Liver (tissue), 9 donors: ENCODE results near the gene AXIN2. TPM values are rescaled to one million over a fixed set of nuclear protein-coding genes. Genes with fewer than 3 reads are reported as not detected.
A peak's percentile ranks its signal among the peaks of the same experiment; 100 is the strongest.

Experiments
- DNase-seq: peaks from one replicate; pipeline ENCODE4 v3.0.0-alpha.2; 2017; ENCODE audit warnings: low spot score
- H3K27ac ChIP-seq, 2 donors: one replicate each; pipeline ENCODE4 v1.7.0; 2013; ENCODE audit warnings: inconsistent platforms in 2 of 2, low read length in 2 of 2, control low read depth in 1 of 2, low read depth in 1 of 2, mild to moderate bottlenecking in 1 of 2
- H3K27me3 ChIP-seq, 4 donors: one replicate each; pipeline versions ENCODE4 v1.6.1 to v1.7.0; 2013; ENCODE audit warnings: low read length in 3 of 4, inconsistent platforms in 1 of 4, mild to moderate bottlenecking in 1 of 4, moderate library complexity in 1 of 4; ENCODE audit not compliant: control insufficient read depth in 4 of 4, insufficient read depth in 4 of 4
- H3K36me3 ChIP-seq, 4 donors: one replicate each; pipeline versions ENCODE4 v1.6.1 to v1.7.0; 2013; ENCODE audit warnings: low read length in 3 of 4, mild to moderate bottlenecking in 3 of 4, low read depth in 1 of 4, moderate library complexity in 1 of 4; ENCODE audit not compliant: control insufficient read depth in 4 of 4, insufficient read depth in 3 of 4
- H3K4me1 ChIP-seq, 4 donors: one replicate each; pipeline versions ENCODE4 v1.6.1 to v1.7.0; 2013; ENCODE audit warnings: low read length in 3 of 4, mild to moderate bottlenecking in 3 of 4, moderate library complexity in 1 of 4; ENCODE audit not compliant: control insufficient read depth in 4 of 4, insufficient read depth in 4 of 4
- H3K4me3 ChIP-seq, 3 donors: one replicate each; pipeline versions ENCODE4 v1.6.1 to v1.7.0; 2013; ENCODE audit warnings: low read length in 3 of 3, control low read depth in 1 of 3, low read depth in 1 of 3, mild to moderate bottlenecking in 1 of 3
- H3K9ac ChIP-seq, 2 donors: one replicate each; pipeline ENCODE4 v1.7.0; 2013; ENCODE audit warnings: low read length in 2 of 2, mild to moderate bottlenecking in 2 of 2, moderate library complexity in 2 of 2, control low read depth in 1 of 2, low read depth in 1 of 2
- H3K9me3 ChIP-seq, 4 donors: one replicate each; pipeline versions ENCODE4 v1.6.1 to v1.7.0; 2013; ENCODE audit warnings: low read length in 3 of 4; ENCODE audit not compliant: control insufficient read depth in 4 of 4
- EGR1 ChIP-seq, 2 donors: IDR thresholded peaks; 2 replicates each; pipeline ENCODE4 v1.6.1; 2016 to 2018; ENCODE audit warnings: antibody characterized with exemption in 2 of 2, low read depth in 2 of 2
- FOXA1 ChIP-seq: IDR thresholded peaks from 2 replicates; pipeline ENCODE4 v1.6.1; 2016; ENCODE audit warnings: antibody characterized with exemption
- FOXA2 ChIP-seq: IDR thresholded peaks from 2 replicates; pipeline ENCODE4 v1.6.1; 2016; ENCODE audit warnings: antibody characterized with exemption
- GABPA ChIP-seq, 2 donors: IDR thresholded peaks in 1 of 2; conservative IDR thresholded peaks in 1 of 2; 2 replicates each; pipeline ENCODE4 v1.6.1; 2016; ENCODE audit warnings: antibody characterized with exemption in 2 of 2, mild to moderate bottlenecking in 1 of 2, moderate library complexity in 1 of 2
- HNF4A ChIP-seq, 2 donors: conservative IDR thresholded peaks; 2 replicates each; pipeline ENCODE4 v1.6.1; 2016; ENCODE audit warnings: antibody characterized with exemption in 2 of 2, mild to moderate bottlenecking in 2 of 2
- HNF4G ChIP-seq: IDR thresholded peaks from 2 replicates; pipeline ENCODE4 v1.6.1; 2016; ENCODE audit warnings: antibody characterized with exemption
- JUND ChIP-seq, 2 donors: IDR thresholded peaks; 2 replicates each; pipeline ENCODE4 v1.6.1; 2016; ENCODE audit warnings: antibody characterized with exemption in 2 of 2
- MAX ChIP-seq: IDR thresholded peaks from 2 replicates; pipeline ENCODE4 v1.6.1; 2016; ENCODE audit warnings: antibody characterized with exemption
- NR2F2 ChIP-seq: IDR thresholded peaks from 2 replicates; pipeline ENCODE4 v1.6.1; 2016; ENCODE audit warnings: antibody characterized with exemption
- RAD21 ChIP-seq, 2 donors: IDR thresholded peaks; 2 replicates each; pipeline ENCODE4 v1.6.1; 2016; ENCODE audit warnings: antibody characterized with exemption in 2 of 2, mild to moderate bottlenecking in 2 of 2
- RXRA ChIP-seq, 2 donors: IDR thresholded peaks; 2 replicates each; pipeline ENCODE4 v1.6.1; 2017 to 2018; ENCODE audit warnings: antibody characterized with exemption in 2 of 2, mild to moderate bottlenecking in 1 of 2
- SP1 ChIP-seq: IDR thresholded peaks from 2 replicates; pipeline ENCODE4 v1.6.1; 2018; ENCODE audit warnings: antibody characterized with exemption, mild to moderate bottlenecking
- TAF1 ChIP-seq: conservative IDR thresholded peaks from 2 replicates; pipeline ENCODE4 v1.6.1; 2016; ENCODE audit warnings: antibody characterized with exemption, mild to moderate bottlenecking
- YY1 ChIP-seq: IDR thresholded peaks from 2 replicates; pipeline ENCODE4 v1.6.1; 2016; ENCODE audit warnings: antibody characterized with exemption, mild to moderate bottlenecking
- WGBS: extraction: QIAGEN DNeasy Blood & Tissue Kit; methylation state at CpG from one replicate; pipeline ENCODE4 v1.1.7; 2013; 5-methylcytosine and 5-hydroxymethylcytosine counted together
- polyA plus RNA-seq, 2 donors: library from polyadenylated mRNA; stranded (reverse) in 1 of 2; unstranded in 1 of 2; fragments of 200-250 nt in 1 of 2; fragments of >200 nt in 1 of 2; fragmentation: Nextera tagmentation in 1 of 2; extraction: Ambion mirVana in 1 of 2; gene quantifications; one replicate each; pipeline versions ENCODE4 v1.2.1 to v1.2.3, GENCODE V29; 2013 to 2015
- total RNA-seq, 2 donors: library from RNA; depleted of rRNA; stranded (reverse); fragments of >200 nt; gene quantifications; one replicate each; pipeline ENCODE4 v1.2.3, GENCODE V29; 2014
- TF ChIP-seq, protein P1 (sequence below): IDR thresholded peaks from 2 replicates; pipeline ENCODE4 v1.6.1; 2016; ENCODE audit warnings: antibody characterized with exemption, mild to moderate bottlenecking
- TF ChIP-seq, protein P2 (sequence below): fragments of 150-350 bp; IDR thresholded peaks from 2 replicates; pipeline ENCODE4 v1.5.1; 2017; ENCODE audit warnings: improper control_type of control experiment, low read depth, low read length; ENCODE audit not compliant: missing input control
- TF ChIP-seq, protein P3 (sequence below): IDR thresholded peaks from 2 replicates; pipeline ENCODE4 v1.6.1; 2016; ENCODE audit warnings: antibody characterized with exemption
- TF ChIP-seq, protein P4 (sequence below): IDR thresholded peaks from 2 replicates; pipeline ENCODE4 v1.6.1; 2016; ENCODE audit warnings: antibody characterized with exemption
- donor health status: healthy.
- donor health status: healthy.
- donor health status: healthy.
- donor health status: healthy.
- donor health status: healthy.

The AXIN2 gene
- total and polyA plus RNA-seq, 4 donors = 0.33 to 3.5 (median 1.5) TPM

DNA sequence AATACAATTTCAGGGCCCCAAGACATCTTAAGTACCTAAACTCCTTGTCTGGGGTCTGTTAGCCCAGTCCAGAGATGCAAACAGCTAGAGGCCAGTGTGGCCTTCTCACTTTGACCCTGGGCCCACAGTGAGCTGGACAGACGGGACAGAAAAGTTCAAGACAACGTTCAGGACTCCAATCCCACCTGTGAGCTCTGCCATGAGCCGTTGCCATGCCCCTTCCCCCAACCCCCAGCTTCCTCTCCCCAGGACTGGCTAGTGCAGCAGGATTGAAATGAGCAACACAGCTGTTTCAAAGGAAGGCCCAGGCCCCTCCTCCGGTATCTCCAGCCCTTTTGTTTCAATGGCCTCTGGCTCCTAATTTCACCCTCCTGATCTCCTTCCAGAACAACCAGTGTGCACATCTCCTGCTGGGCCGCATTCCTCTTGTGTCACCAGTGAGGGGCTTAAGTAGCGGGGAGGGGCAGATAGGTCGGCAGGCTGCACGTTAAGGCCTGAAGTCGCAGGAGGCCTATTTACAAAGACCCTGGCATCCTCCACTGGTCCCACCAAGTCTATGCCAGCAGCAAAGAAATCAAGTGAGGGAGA, 11.3 kb downstream of the AXIN2 start:
- no peak overlapping the region for H3K9ac ChIP-seq
- H3K4me3 ChIP-seq = no peak overlapping the region
- H3K9me3 ChIP-seq = no peaks in the 10 kb centered on the region
- H3K27ac ChIP-seq = no peak overlapping the region
- no peaks in the 10 kb centered on the region for H3K27me3 ChIP-seq
- no peaks in the 10 kb centered on the region for H3K36me3 ChIP-seq
- peaks cover 6 to 21% (median 10%) of the 10 kb centered on the region in 4 donors for H3K4me1 ChIP-seq
- WGBS = 88% methylated on average over 9 of the region's 9 CpGs
- no peak for TF ChIP-seq RXRA (IDR thresholded peaks at IDR 0.05)
- TF ChIP-seq, protein P1, sequence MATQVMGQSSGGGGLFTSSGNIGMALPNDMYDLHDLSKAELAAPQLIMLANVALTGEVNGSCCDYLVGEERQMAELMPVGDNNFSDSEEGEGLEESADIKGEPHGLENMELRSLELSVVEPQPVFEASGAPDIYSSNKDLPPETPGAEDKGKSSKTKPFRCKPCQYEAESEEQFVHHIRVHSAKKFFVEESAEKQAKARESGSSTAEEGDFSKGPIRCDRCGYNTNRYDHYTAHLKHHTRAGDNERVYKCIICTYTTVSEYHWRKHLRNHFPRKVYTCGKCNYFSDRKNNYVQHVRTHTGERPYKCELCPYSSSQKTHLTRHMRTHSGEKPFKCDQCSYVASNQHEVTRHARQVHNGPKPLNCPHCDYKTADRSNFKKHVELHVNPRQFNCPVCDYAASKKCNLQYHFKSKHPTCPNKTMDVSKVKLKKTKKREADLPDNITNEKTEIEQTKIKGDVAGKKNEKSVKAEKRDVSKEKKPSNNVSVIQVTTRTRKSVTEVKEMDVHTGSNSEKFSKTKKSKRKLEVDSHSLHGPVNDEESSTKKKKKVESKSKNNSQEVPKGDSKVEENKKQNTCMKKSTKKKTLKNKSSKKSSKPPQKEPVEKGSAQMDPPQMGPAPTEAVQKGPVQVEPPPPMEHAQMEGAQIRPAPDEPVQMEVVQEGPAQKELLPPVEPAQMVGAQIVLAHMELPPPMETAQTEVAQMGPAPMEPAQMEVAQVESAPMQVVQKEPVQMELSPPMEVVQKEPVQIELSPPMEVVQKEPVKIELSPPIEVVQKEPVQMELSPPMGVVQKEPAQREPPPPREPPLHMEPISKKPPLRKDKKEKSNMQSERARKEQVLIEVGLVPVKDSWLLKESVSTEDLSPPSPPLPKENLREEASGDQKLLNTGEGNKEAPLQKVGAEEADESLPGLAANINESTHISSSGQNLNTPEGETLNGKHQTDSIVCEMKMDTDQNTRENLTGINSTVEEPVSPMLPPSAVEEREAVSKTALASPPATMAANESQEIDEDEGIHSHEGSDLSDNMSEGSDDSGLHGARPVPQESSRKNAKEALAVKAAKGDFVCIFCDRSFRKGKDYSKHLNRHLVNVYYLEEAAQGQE = no peak
- no peak for TF ChIP-seq RAD21 (IDR thresholded peaks at IDR 0.05)
- TF ChIP-seq FOXA2 = no peak
- no peak for TF ChIP-seq JUND (IDR thresholded peaks at IDR 0.05)
- TF ChIP-seq FOXA1 = no peak
- no peak for TF ChIP-seq EGR1 (IDR thresholded peaks at IDR 0.05; ENCODE audit: low read depth in 2 of 2)
- no peak for TF ChIP-seq HNF4G
- no peak for TF ChIP-seq SP1
- TF ChIP-seq HNF4A (conservative IDR thresholded peaks at IDR 0.05) = no peak
- TF ChIP-seq NR2F2 = no peak
- TF ChIP-seq YY1 = no peak
- no peak for DNase-seq

DNA sequence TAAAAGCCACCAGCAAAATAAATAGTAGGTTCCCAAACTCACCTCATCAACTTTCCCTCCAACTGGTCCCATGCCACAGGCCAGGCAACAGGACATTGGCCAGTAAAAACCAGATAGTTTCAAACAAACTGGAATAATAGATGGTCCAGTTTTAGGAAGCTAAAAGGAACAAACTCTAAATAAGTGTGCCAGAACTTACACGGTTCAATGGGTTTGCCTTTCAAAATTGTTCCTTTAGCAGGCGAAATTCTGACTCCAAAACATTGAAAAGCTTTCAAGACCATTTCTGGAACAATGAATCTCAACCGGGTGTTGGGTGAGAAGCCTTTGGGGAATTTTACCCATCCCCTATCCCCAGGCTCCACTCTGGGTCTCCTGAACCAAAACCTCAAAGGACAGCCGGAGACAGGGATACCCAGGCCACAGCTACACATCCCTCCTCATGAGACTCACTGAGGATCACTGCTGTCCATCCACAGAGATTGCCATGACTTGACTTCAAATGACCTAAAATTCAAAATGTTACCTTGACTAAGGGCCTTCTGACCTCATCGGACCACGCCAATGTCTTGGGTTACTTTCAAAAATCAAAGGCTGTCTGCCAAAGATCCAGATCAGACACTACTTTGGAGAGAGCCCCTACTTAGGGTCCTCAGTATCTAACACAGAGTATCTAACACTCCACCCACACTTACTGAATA, 13.0 kb downstream of the AXIN2 start:
- no peaks in the 10 kb centered on the region for H3K27me3 ChIP-seq
- H3K4me1 ChIP-seq = peaks cover 5 to 18% (median 9%) of the 10 kb centered on the region in 4 donors
- TF ChIP-seq EGR1 (IDR thresholded peaks at IDR 0.05; ENCODE audit: low read depth in 2 of 2) (no peak), MAX (no peak), TAF1 (no peak)
- no peaks in the 10 kb centered on the region for H3K36me3 ChIP-seq
- no peak overlapping the region for H3K9ac ChIP-seq
- no peaks in the 10 kb centered on the region for H3K9me3 ChIP-seq
- no peak for DNase-seq
- no peak overlapping the region for H3K4me3 ChIP-seq
- 93% methylated on average over 6 of the region's 6 CpGs for WGBS
- H3K27ac ChIP-seq = no peak overlapping the region

DNA sequence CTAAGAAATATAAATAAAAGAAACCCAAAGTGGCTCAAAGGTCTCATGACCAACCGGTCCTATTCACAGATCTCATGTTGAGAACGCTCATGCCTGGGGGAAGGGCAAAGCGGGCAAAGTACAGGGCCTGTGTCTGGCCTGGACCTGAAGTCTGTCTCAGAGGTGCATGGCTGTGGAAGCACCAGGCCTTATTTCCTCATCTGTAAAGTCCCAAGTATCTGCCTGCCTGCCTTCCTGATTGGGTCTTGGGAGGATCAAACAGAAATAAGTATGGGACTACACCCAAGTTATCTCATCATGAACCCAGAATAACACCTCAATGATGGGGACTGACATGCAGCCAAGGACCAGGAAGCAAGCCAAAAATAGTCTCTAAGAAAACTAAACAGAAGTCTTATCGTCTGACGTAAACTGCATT, 14.2 kb downstream of the AXIN2 start:
- no peak for DNase-seq
- Histone ChIP-seq H3K36me3 (no peaks in the 10 kb centered on the region), H3K9ac (no peak overlapping the region), H3K27me3 (no peaks in the 10 kb centered on the region), H3K4me3 (no peak overlapping the region), H3K9me3 (no peaks in the 10 kb centered on the region), H3K4me1 (peaks cover 5 to 13% (median 9%) of the 10 kb centered on the region in 4 donors), H3K27ac (no peak overlapping the region)
- peak; percentile 40 to 73 for TF ChIP-seq RXRA (IDR thresholded peaks at IDR 0.05)
- TF ChIP-seq SP1 = peak; percentile 70
- TF ChIP-seq FOXA2 = no peak
- TF ChIP-seq, protein P2, sequence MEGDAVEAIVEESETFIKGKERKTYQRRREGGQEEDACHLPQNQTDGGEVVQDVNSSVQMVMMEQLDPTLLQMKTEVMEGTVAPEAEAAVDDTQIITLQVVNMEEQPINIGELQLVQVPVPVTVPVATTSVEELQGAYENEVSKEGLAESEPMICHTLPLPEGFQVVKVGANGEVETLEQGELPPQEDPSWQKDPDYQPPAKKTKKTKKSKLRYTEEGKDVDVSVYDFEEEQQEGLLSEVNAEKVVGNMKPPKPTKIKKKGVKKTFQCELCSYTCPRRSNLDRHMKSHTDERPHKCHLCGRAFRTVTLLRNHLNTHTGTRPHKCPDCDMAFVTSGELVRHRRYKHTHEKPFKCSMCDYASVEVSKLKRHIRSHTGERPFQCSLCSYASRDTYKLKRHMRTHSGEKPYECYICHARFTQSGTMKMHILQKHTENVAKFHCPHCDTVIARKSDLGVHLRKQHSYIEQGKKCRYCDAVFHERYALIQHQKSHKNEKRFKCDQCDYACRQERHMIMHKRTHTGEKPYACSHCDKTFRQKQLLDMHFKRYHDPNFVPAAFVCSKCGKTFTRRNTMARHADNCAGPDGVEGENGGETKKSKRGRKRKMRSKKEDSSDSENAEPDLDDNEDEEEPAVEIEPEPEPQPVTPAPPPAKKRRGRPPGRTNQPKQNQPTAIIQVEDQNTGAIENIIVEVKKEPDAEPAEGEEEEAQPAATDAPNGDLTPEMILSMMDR = no peak
- no peak for TF ChIP-seq FOXA1
- no peak for TF ChIP-seq EGR1 (IDR thresholded peaks at IDR 0.05; ENCODE audit: low read depth in 2 of 2)
- TF ChIP-seq RAD21 (IDR thresholded peaks at IDR 0.05) = peak; percentile 19 to 33
- peak in 1 of 2 donors; percentile 66 for TF ChIP-seq JUND (IDR thresholded peaks at IDR 0.05)
- TF ChIP-seq NR2F2 = no peak
- TF ChIP-seq MAX = peak; percentile 43
- TF ChIP-seq, protein P3, sequence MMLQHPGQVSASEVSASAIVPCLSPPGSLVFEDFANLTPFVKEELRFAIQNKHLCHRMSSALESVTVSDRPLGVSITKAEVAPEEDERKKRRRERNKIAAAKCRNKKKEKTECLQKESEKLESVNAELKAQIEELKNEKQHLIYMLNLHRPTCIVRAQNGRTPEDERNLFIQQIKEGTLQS = no peak
- no peak for TF ChIP-seq TAF1
- TF ChIP-seq HNF4G = peak; percentile 83
- TF ChIP-seq, protein P4, sequence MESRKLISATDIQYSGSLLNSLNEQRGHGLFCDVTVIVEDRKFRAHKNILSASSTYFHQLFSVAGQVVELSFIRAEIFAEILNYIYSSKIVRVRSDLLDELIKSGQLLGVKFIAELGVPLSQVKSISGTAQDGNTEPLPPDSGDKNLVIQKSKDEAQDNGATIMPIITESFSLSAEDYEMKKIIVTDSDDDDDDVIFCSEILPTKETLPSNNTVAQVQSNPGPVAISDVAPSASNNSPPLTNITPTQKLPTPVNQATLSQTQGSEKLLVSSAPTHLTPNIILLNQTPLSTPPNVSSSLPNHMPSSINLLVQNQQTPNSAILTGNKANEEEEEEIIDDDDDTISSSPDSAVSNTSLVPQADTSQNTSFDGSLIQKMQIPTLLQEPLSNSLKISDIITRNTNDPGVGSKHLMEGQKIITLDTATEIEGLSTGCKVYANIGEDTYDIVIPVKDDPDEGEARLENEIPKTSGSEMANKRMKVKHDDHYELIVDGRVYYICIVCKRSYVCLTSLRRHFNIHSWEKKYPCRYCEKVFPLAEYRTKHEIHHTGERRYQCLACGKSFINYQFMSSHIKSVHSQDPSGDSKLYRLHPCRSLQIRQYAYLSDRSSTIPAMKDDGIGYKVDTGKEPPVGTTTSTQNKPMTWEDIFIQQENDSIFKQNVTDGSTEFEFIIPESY = peak; percentile 11
- no peak for TF ChIP-seq GABPA (IDR thresholded peaks at IDR 0.05 in 1 of 2, conservative IDR thresholded peaks at IDR 0.05 in 1 of 2)
- TF ChIP-seq HNF4A (conservative IDR thresholded peaks at IDR 0.05) = peak; percentile 92 to 95
- peak; percentile 30 for TF ChIP-seq YY1
- 30% methylated on average over 5 of the region's 5 CpGs for WGBS
